ENCODE results near the gene PHIP.

- no peak for TF ChIP-seq CTCF (IDR thresholded peaks at IDR 0.05)
- TF ChIP-seq POLR2AphosphoS5 (IDR thresholded peaks at IDR 0.05): no peak
- TF ChIP-seq EP300 (IDR thresholded peaks at IDR 0.05): no peak
These were observed 78.3 kb downstream of the PHIP start for GRCh38 chr6:78999737-79000136.
